ENCODE data around the gene RCOR1. TPM values are rescaled to one million over a fixed set of nuclear protein-coding genes. Genes with fewer than 3 reads are reported as not detected.
A peak's percentile ranks its signal among the peaks of the same experiment; 100 is the strongest.

The RCOR1 gene
- polyA plus RNA-seq, 1 donor (not counting 4 experiments of a cell fraction or from before 2014, with no cell fraction given) = 27.0 TPM

- dilution Hi-C loops (cut with MboI; ENCODE audit: extremely low pct_ligation_motif_present, low sequenced_read_pairs) = no loop called here
- H3K27me3 ChIP-seq (ENCODE audit: control insufficient read depth, extremely low read depth, insufficient read depth, low read length) = no peaks in the 10 kb centered on the region
- peaks cover 6% of the 10 kb centered on the region for H4K20me1 ChIP-seq (ENCODE audit: control insufficient read depth, extremely low read depth, insufficient read depth, low read length)
- peak overlapping the region; percentile 93 to 99 (median 98) for H3K4me3 ChIP-seq (ENCODE audit: control insufficient read depth in 2 of 3, extremely low read depth in 1 of 3, insufficient read depth in 2 of 3, low read depth in 1 of 3, low read length in 3 of 3)
- H3K27ac ChIP-seq (ENCODE audit: control insufficient read depth, insufficient read depth, low read length) = peak overlapping the region; percentile 58
- no peak for TF ChIP-seq EZH2 (IDR thresholded peaks at IDR 0.05; ENCODE audit: low read length)
- peak; percentile 69 to 82 (median 82) for TF ChIP-seq CTCF (optimal IDR thresholded peaks at IDR 0.05 in 1 of 3, IDR thresholded peaks at IDR 0.05 in 1 of 3, conservative IDR thresholded peaks at IDR 0.05 in 1 of 3; ENCODE audit: extremely low read depth in 1 of 3, insufficient read depth in 2 of 3, low read length in 3 of 3)
- no peaks in the 10 kb centered on the region for H3K9me1 ChIP-seq (ENCODE audit: control insufficient read depth, extremely low read depth, insufficient read depth, low read length)
- no peaks in the 10 kb centered on the region for H3K9me3 ChIP-seq (ENCODE audit: control insufficient read depth, low read depth, low read length)
- H3K36me3 ChIP-seq (ENCODE audit: control insufficient read depth in 2 of 2, extremely low read depth in 1 of 2, insufficient read depth in 2 of 2, low read length in 2 of 2) = peaks cover 3 to 5% of the 10 kb centered on the region in 2 experiments
- FAIRE-seq = peak; percentile 63
- no peak overlapping the region for H2AFZ ChIP-seq (ENCODE audit: control insufficient read depth, low read length)
- peaks cover 66% of the 10 kb centered on the region for H3K79me2 ChIP-seq (ENCODE audit: control insufficient read depth, insufficient read depth, low read length)
- DNase-seq (ENCODE audit: low read depth, low spot score) = no peak
- H3K9ac ChIP-seq (ENCODE audit: control insufficient read depth, extremely low read depth, insufficient read depth, low read length) = peak overlapping the region; percentile 89
- H3K4me2 ChIP-seq (ENCODE audit: control insufficient read depth, extremely low read depth, insufficient read depth, low read depth, low read length) = peak overlapping the region; percentile 82
- H3K4me1 ChIP-seq (ENCODE audit: control insufficient read depth, extremely low read depth, insufficient read depth, low read length) = peaks cover 19% of the 10 kb centered on the region
Observed at GRCh38 chr14:102594514-102595175, 2.2 kb downstream of the RCOR1 start.

- Histone ChIP-seq H3K4me1 (ENCODE audit: control insufficient read depth, extremely low read depth, insufficient read depth, low read length) (peaks cover 40% of the 10 kb centered on the region), H3K4me2 (ENCODE audit: control insufficient read depth, extremely low read depth, insufficient read depth, low read depth, low read length) (no peak overlapping the region), H3K9me3 (ENCODE audit: control insufficient read depth, low read depth, low read length) (no peaks in the 10 kb centered on the region), H3K36me3 (ENCODE audit: control insufficient read depth in 2 of 2, extremely low read depth in 1 of 2, insufficient read depth in 2 of 2, low read length in 2 of 2) (peaks cover 3 to 11% of the 10 kb centered on the region in 2 experiments), H2AFZ (ENCODE audit: control insufficient read depth, low read length) (no peak overlapping the region), H3K9me1 (ENCODE audit: control insufficient read depth, extremely low read depth, insufficient read depth, low read length) (peaks cover 5% of the 10 kb centered on the region), H3K9ac (ENCODE audit: control insufficient read depth, extremely low read depth, insufficient read depth, low read length) (no peak overlapping the region), H3K4me3 (ENCODE audit: control insufficient read depth in 2 of 3, extremely low read depth in 1 of 3, insufficient read depth in 2 of 3, low read depth in 1 of 3, low read length in 3 of 3) (no peak overlapping the region), H3K27me3 (ENCODE audit: control insufficient read depth, extremely low read depth, insufficient read depth, low read length) (no peaks in the 10 kb centered on the region), H3K27ac (ENCODE audit: control insufficient read depth, insufficient read depth, low read length) (no peak overlapping the region), H4K20me1 (ENCODE audit: control insufficient read depth, extremely low read depth, insufficient read depth, low read length) (peaks cover 21% of the 10 kb centered on the region), H3K79me2 (ENCODE audit: control insufficient read depth, insufficient read depth, low read length) (peaks cover 92% of the 10 kb centered on the region)
- FAIRE-seq (no peak), DNase-seq (ENCODE audit: low read depth, low spot score) (no peak)
- dilution Hi-C loops (cut with MboI; ENCODE audit: extremely low pct_ligation_motif_present, low sequenced_read_pairs) = no loop called here
- no peak for TF ChIP-seq CTCF (optimal IDR thresholded peaks at IDR 0.05 in 1 of 3, IDR thresholded peaks at IDR 0.05 in 1 of 3, conservative IDR thresholded peaks at IDR 0.05 in 1 of 3; ENCODE audit: extremely low read depth in 1 of 3, insufficient read depth in 2 of 3, low read length in 3 of 3)
- TF ChIP-seq EZH2 (IDR thresholded peaks at IDR 0.05; ENCODE audit: low read length) = no peak
Observed at GRCh38 chr14:102601378-102601925, 9.0 kb downstream of the RCOR1 start.

Measured in keratinocyte (primary cell).